ENCODE measurements around the gene TMEM53.

GRCh38 chr1:44616284-44616990, 57.8 kb downstream of the TMEM53 start:
- TF ChIP-seq POLR2AphosphoS5 (IDR thresholded peaks at IDR 0.05; ENCODE audit: low read depth, low read length): no peak
- TF ChIP-seq CTCF (IDR thresholded peaks at IDR 0.05): no peak
- no peak for TF ChIP-seq SIN3A (IDR thresholded peaks at IDR 0.05; ENCODE audit: borderline replicate concordance, insufficient read depth, low read depth, low read length)
- no peak for TF ChIP-seq REST (IDR thresholded peaks at IDR 0.05; ENCODE audit: insufficient read depth in 1 of 2, low read depth in 2 of 2, low read length in 1 of 2)
- TF ChIP-seq TCF7L2 (IDR thresholded peaks at IDR 0.05; ENCODE audit: low read depth, low read length): no peak
